Fibroblast of lung (primary cell): ENCODE data around the gene PDSS2.

Experiments used
- CTCF ChIP-seq, 2 donors: IDR thresholded peaks in 1 of 2; conservative IDR thresholded peaks in 1 of 2; 1 replicate in 1 of 2; 2 replicates in 1 of 2; pipeline ENCODE4 v1.5.1; 2011 to 2012; ENCODE audit warnings: low read length in 2 of 2, control low read depth in 1 of 2, inconsistent platforms in 1 of 2, low read depth in 1 of 2, mild to moderate bottlenecking in 1 of 2
- EZH2 ChIP-seq: IDR thresholded peaks from 2 replicates; pipeline ENCODE4 v1.5.1; 2012; ENCODE audit warnings: low read length, control low read depth, mild to moderate bottlenecking; ENCODE audit errors: missing control alignments

- TF ChIP-seq CTCF (conservative IDR thresholded peaks at IDR 0.05 in 1 of 2, IDR thresholded peaks at IDR 0.05 in 1 of 2; ENCODE audit: low read depth in 1 of 2, low read length in 2 of 2), result no peak
- TF ChIP-seq EZH2, result no peak
These were observed 221.2 kb downstream of the PDSS2 start for GRCh38 chr6:107237992-107238660.
